ENCODE measurements around the gene ABHD14A.

The ABHD14A gene

DNA sequence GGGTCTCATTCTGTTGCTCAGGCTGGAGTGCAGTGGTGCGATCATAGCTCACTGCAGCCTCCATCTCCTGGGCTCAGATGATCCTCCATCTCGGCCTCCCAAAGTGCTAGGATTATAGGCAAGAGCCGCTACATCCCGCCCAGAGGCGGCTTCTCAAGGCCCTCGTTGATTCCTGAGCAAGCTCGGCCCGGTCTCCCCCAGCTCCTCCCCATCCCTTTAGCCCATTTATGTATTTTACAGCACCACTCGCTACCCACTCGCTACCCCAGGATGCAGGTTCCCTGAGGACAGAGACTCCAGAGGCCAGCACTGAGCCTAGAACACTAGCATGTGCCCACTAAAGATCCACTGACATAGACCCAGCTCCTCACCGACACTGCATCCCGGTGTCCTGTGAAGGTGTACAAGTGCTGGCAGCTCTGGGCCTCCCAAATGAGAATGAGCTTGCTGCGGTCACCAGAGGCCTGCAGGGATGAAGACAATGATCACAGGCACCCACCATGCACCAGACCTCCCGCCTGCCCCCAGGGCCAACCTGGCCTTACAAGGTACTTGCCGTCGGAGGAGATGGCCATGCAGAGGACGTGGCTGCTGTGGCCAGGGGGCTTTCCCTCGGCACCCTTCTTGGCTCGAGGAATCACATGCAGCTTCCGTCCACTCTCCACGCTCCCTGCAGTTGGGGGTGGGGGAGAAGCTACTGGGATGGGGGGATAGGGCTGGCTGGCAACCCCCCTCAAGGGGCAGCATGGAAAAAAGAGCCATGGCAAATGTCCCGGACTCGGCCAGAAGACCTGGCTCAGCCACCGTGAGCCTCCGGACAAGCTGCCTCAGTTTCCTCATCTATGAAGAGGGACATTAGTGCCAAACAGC, 38.7 kb upstream of the ABHD14A start:
- H3K4me3 ChIP-seq (ENCODE audit: low read depth, low read length), result no peak overlapping the region
- TF ChIP-seq, protein P1, sequence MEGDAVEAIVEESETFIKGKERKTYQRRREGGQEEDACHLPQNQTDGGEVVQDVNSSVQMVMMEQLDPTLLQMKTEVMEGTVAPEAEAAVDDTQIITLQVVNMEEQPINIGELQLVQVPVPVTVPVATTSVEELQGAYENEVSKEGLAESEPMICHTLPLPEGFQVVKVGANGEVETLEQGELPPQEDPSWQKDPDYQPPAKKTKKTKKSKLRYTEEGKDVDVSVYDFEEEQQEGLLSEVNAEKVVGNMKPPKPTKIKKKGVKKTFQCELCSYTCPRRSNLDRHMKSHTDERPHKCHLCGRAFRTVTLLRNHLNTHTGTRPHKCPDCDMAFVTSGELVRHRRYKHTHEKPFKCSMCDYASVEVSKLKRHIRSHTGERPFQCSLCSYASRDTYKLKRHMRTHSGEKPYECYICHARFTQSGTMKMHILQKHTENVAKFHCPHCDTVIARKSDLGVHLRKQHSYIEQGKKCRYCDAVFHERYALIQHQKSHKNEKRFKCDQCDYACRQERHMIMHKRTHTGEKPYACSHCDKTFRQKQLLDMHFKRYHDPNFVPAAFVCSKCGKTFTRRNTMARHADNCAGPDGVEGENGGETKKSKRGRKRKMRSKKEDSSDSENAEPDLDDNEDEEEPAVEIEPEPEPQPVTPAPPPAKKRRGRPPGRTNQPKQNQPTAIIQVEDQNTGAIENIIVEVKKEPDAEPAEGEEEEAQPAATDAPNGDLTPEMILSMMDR (IDR thresholded peaks at IDR 0.05; ENCODE audit: insufficient read depth, low read length, missing control alignments), result no peak
- ChIA-PET CTCF (interaction anchor here (1.0 to 1.4 kb wide), 2 partner anchors 38 to 69 kb away, joined by 3 read pairs; partner anchors contain the start of gene ABHD14B), POLR2A (no interaction called here)
- no peak for DNase-seq (ENCODE audit: low read depth, low spot score)

DNA sequence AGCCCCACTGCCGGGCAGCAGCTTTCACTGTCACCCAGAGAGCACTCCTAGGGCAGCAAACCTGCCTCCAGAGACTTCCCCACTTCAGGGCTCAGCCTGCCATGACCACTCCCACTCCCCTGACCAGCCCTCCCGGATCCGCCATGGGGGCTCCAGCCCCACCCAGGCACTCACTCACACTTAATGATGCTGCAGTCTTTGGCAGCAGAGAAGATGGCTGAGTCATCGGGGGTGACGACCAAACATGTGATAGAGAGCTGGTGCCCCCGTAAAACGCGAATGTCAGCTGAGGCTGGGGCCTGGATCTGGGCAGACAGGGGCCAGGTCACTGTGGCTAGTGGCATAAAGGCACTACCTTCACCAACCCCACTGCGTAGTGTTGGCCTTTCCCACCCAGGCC, 37.9 kb upstream of the ABHD14A start:
- ChIA-PET CTCF (interaction anchor here (1.4 kb wide), 1 partner anchor 37 kb away, joined by 3 read pairs; the partner anchor contains the start of gene ABHD14B), POLR2A (no interaction called here)
- TF ChIP-seq, protein P1 (IDR thresholded peaks at IDR 0.05; ENCODE audit: insufficient read depth, low read length, missing control alignments), result no peak
- H3K4me3 ChIP-seq (ENCODE audit: low read depth, low read length), result no peak overlapping the region
- DNase-seq (ENCODE audit: low read depth, low spot score), result no peak

DNA sequence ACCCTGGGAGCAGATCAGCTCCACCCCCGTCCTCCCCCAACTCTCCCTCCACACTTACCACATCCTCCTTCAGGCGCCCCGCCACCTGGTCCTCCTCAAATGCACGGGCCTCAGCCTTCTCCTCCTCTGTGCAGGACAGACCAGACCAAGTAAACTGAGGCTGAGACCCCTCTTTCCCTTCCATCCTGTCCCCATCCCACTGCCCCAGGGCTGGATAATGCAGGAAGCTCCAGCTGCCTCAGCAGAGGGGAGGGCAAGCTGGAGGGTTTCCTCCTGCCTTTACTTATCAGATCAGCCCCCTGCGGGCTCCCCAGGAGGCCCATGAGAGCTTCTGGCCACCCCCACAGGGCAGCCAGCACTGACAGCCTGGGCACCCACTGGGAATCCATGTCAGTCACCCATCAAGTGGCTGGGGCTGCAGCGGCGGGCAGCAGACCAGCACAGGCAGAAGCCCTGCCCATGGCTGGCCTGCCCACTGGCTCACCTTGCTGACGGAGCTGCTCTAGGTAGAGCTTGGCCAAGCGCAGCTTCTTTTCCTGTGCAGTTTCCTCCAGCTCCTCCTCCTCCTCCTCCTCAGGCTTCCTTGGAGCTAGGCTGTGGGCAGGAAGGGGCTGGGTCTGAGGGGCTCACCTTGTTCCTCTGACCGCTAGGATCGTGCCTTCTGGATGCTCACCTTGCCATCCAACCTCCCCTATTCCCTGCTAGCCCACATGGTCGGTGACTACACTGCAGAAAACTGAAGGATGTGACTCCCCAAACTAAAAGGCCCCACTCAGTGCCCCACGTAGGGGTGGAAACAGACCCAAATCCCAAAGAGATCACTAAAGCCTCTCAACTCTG, 37.0 kb upstream of the ABHD14A start:
- DNase-seq (ENCODE audit: low read depth, low spot score), result no peak
- H3K4me3 ChIP-seq (ENCODE audit: low read depth, low read length), result no peak overlapping the region
- TF ChIP-seq, protein P1 (IDR thresholded peaks at IDR 0.05; ENCODE audit: insufficient read depth, low read length, missing control alignments), result no peak
- POLR2A ChIA-PET, result no interaction called here
- CTCF ChIA-PET, result interaction anchor here (1.5 kb wide), 1 partner anchor 37 kb away, joined by 7 read pairs; the partner anchor contains the start of genes ABHD14A and ABHD14B

GRCh38 chr3:51938780-51939425, 36.0 kb upstream of the ABHD14A start:
- ChIA-PET POLR2A (no interaction called here), CTCF (interaction anchor here (1.5 kb wide), 1 partner anchor 35 kb away, joined by 7 read pairs; the partner anchor contains the start of genes ABHD14A and ABHD14B)
- TF ChIP-seq, protein P1 (IDR thresholded peaks at IDR 0.05; ENCODE audit: insufficient read depth, low read length, missing control alignments), result no peak
- H3K4me3 ChIP-seq (ENCODE audit: low read depth, low read length), result no peak overlapping the region
- DNase-seq (ENCODE audit: low read depth, low spot score), result no peak

DNA sequence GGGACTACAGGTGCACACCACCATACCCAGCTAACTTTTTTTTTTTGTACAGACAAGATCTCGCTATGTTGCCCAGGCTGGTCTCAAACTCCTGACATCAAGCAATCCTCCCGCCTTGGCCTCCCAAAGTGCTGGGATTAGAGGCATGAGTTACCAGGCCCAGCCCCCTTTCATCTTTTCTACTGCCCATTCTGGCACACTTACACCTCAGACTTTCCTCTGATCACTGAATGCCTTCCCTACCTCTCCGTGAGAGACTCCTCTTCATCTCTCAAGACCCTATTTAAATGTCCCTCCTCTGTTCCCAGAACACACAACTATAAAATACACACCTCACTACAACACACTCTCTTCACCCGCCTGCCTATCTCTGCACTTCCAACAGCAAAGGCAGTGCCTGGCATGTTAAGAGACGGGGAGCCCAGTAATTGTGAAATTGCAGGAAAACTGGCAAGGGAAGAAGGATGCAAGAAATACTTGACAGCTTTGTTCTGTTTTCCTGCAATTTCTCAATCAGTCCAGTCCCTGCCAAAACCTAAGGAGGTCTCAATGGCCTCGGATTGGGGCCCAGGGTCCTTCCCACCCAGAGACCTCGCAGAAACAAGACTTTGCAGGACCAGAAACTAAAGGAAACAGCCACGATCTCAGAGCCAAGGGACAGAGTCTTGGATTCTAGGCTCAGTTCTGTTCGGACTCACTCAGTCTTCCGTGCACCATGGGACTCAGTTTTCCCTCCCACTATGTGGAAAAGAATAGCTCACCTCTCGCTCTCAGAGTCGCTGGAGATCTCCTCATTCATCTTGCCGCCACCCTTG, 34.0 kb upstream of the ABHD14A start:
- ChIA-PET POLR2A (interaction anchor here (0.6 to 2.6 kb wide), 9 partner anchors 12 to 112 kb away, joined by 3 to 16 read pairs (median 4); partner anchors contain the start of genes ABHD14B, PCBP4 and RPL29), CTCF (interaction anchor here (0.6 to 4.0 kb wide), 21 partner anchors 9 to 441 kb away, joined by 3 to 74 read pairs (median 11); partner anchors contain the start of genes ABHD14A, ABHD14B, ACY1 and DCAF1)
- no peak for DNase-seq (ENCODE audit: low read depth, low spot score)
- TF ChIP-seq, protein P1 (IDR thresholded peaks at IDR 0.05; ENCODE audit: insufficient read depth, low read length, missing control alignments), result no peak
- peak overlapping the region; percentile 81 for H3K4me3 ChIP-seq (ENCODE audit: low read depth, low read length)
